ENCODE results near the gene LYPD8. TPM values are rescaled to one million over a fixed set of nuclear protein-coding genes. Genes with fewer than 3 reads are reported as not detected.

LYPD8 gene
- total and polyA plus RNA-seq, 2 experiments from 2014 or later, result not detected

DNA sequence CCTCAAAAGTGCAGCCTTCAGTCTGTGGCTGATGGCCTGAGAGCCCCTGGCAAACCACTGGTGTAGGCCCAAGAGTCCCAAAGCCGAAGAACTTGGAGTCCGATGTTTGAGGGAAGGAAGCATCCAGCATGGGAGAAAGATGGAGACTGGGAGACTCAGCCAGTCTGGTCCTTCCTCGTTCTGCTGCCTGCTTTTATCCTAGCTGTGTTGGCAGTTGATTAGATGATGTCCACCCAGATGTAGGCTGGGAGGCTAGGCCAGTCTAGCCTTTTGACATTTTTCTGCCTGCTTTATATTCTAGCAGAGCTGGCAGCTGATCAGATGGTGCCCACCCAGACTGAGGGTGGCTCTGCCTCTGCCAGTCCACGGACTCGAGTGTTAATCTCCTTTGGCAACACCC is 1.1 kb upstream of the LYPD8 start (continued):
- TF ChIP-seq, protein P1, sequence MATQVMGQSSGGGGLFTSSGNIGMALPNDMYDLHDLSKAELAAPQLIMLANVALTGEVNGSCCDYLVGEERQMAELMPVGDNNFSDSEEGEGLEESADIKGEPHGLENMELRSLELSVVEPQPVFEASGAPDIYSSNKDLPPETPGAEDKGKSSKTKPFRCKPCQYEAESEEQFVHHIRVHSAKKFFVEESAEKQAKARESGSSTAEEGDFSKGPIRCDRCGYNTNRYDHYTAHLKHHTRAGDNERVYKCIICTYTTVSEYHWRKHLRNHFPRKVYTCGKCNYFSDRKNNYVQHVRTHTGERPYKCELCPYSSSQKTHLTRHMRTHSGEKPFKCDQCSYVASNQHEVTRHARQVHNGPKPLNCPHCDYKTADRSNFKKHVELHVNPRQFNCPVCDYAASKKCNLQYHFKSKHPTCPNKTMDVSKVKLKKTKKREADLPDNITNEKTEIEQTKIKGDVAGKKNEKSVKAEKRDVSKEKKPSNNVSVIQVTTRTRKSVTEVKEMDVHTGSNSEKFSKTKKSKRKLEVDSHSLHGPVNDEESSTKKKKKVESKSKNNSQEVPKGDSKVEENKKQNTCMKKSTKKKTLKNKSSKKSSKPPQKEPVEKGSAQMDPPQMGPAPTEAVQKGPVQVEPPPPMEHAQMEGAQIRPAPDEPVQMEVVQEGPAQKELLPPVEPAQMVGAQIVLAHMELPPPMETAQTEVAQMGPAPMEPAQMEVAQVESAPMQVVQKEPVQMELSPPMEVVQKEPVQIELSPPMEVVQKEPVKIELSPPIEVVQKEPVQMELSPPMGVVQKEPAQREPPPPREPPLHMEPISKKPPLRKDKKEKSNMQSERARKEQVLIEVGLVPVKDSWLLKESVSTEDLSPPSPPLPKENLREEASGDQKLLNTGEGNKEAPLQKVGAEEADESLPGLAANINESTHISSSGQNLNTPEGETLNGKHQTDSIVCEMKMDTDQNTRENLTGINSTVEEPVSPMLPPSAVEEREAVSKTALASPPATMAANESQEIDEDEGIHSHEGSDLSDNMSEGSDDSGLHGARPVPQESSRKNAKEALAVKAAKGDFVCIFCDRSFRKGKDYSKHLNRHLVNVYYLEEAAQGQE (IDR thresholded peaks at IDR 0.05; ENCODE audit: unreplicated experiment), result no peak
- TF ChIP-seq JUNB (IDR thresholded peaks at IDR 0.05; ENCODE audit: unreplicated experiment) (no peak), ZNF114 (CRISPR knock-in tag; IDR thresholded peaks at IDR 0.05) (no peak), EZH2phosphoT487 (IDR thresholded peaks at IDR 0.05; ENCODE audit: unreplicated experiment) (no peak), NANOG (IDR thresholded peaks at IDR 0.05; ENCODE audit: borderline replicate concordance) (no peak), STAT1 (IDR thresholded peaks at IDR 0.05; ENCODE audit: unreplicated experiment) (no peak), EZH2 (IDR thresholded peaks at IDR 0.05; ENCODE audit: low read depth, unreplicated experiment) (no peak)
- TF ChIP-seq, protein P2, sequence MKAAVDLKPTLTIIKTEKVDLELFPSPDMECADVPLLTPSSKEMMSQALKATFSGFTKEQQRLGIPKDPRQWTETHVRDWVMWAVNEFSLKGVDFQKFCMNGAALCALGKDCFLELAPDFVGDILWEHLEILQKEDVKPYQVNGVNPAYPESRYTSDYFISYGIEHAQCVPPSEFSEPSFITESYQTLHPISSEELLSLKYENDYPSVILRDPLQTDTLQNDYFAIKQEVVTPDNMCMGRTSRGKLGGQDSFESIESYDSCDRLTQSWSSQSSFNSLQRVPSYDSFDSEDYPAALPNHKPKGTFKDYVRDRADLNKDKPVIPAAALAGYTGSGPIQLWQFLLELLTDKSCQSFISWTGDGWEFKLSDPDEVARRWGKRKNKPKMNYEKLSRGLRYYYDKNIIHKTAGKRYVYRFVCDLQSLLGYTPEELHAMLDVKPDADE (IDR thresholded peaks at IDR 0.05), result no peak

DNA sequence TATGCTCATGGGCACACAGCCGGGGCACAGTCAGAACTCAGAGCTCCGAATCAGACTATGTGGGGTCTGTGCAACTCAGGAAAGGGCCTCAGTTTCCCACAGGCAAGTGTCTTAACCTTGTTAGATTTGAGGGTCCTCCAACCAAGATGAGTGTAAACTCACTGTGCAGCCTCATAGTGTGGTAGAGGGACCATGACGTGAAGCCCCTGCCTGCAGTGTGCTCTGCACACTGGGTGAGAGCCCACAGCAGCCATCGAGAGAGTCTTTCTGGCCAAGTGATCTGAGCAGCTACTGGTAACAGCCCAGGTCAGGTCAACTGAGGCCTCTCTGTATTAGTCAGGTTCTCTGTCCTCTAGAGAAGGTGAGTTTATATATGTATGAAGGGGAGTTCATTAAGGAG is 592 bp upstream of the LYPD8 start:
- DNase-seq (ENCODE audit: low spot score), result no peak
- Mint-ChIP-seq H3K27me3 (ENCODE audit: insufficient read depth, low read depth, poor library complexity) (peaks cover 7% of the 10 kb centered on the region), H3K4me3 (no peak overlapping the region), H3K27ac (no peak overlapping the region), H3K4me1 (no peaks in the 10 kb centered on the region), H3K36me3 (ENCODE audit: low read depth) (peaks cover 17% of the 10 kb centered on the region), H3K9me3 (peaks cover 21% of the 10 kb centered on the region)
- no peak overlapping the region for H3K27ac ChIP-seq (ENCODE audit: low read depth)
- no peak overlapping the region for H3K4me2 ChIP-seq
- H3K9me2 ChIP-seq (ENCODE audit: insufficient read depth), result no peaks in the 10 kb centered on the region
- H3K4me1 ChIP-seq (ENCODE audit: insufficient read depth), result no peaks in the 10 kb centered on the region
- peaks cover 13% of the 10 kb centered on the region; the same call in 1 of the 2 replicates for H3F3A ChIP-seq (replicated peaks; ENCODE audit: low read depth)
- H3K79me2 ChIP-seq (replicated peaks; ENCODE audit: insufficient read depth), result no peaks in the 10 kb centered on the region
- H3K27me3 ChIP-seq (ENCODE audit: insufficient read depth), result no peaks in the 10 kb centered on the region
- H2AFZ ChIP-seq, result no peak overlapping the region
- no peak overlapping the region for H3K4me3 ChIP-seq
- 0 out of 2 replicates have a peak, but pooled peaks cover 4% of the 10 kb centered on the region for H3K36me3 ChIP-seq (ENCODE audit: insufficient read depth)
- ATAC-seq, result no peak
- TF ChIP-seq CREB1 (CRISPR knock-in tag; IDR thresholded peaks at IDR 0.05; ENCODE audit: low read depth), result no peak
- no peak for TF ChIP-seq ZNF331 (CRISPR knock-in tag; IDR thresholded peaks at IDR 0.05; ENCODE audit: low read depth)
- TF ChIP-seq CTCF (conservative IDR thresholded peaks at IDR 0.05; ENCODE audit: low read depth in 2 of 2), result no peak
- no peak for TF ChIP-seq JUNB (IDR thresholded peaks at IDR 0.05; ENCODE audit: unreplicated experiment)
- TF ChIP-seq, protein P2 (IDR thresholded peaks at IDR 0.05), result no peak
- TF ChIP-seq, protein P1 (IDR thresholded peaks at IDR 0.05; ENCODE audit: unreplicated experiment), result no peak
- no peaks in the 10 kb centered on the region for H4K20me1 ChIP-seq (replicated peaks; ENCODE audit: insufficient read depth)
